ENCODE results near the gene HIGD1A. TPM values are rescaled to one million over a fixed set of nuclear protein-coding genes. Genes with fewer than 3 reads are reported as not detected.

The HIGD1A gene
- total and polyA plus RNA-seq, 2 of the 8 experiments (the other 6 are each of a cell fraction or from before 2014, with no cell fraction given), result 67.3 to 95.4 TPM

DNA sequence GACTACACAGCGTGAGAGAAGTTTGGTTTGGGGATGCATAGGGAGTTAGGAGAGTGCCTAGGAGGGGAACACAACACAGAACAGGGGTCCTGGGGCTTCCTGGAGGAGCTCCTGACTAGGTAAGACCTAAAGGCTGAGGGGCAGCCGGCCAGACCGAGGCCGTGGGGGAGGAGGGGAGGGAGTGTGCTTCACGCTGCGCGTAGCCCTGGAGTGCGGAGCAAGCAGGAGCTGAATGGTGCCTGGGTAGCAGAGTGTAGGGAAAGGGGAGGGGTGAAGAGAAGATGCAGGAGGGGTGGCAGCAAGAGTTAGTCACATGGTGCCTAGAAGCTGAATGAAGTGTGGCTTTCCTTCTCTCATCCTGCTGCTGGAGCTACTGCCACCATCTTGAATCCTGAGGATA is 69.3 kb downstream of the HIGD1A start (continued):
- TF ChIP-seq CHD7 (IDR thresholded peaks at IDR 0.05; ENCODE audit: insufficient replicate concordance, low read length) (no peak), RXRA (IDR thresholded peaks at IDR 0.05; ENCODE audit: insufficient read depth, low read depth, low read length) (no peak), BCL11A (IDR thresholded peaks at IDR 0.05; ENCODE audit: low read depth in 2 of 2, low read length in 2 of 2) (no peak), TCF12 (IDR thresholded peaks at IDR 0.05; ENCODE audit: low read depth, low read length) (no peak), FOSL1 (IDR thresholded peaks at IDR 0.05; ENCODE audit: insufficient read depth, low read depth, low read length) (no peak), SP4 (IDR thresholded peaks at IDR 0.05; ENCODE audit: low read length) (no peak)
- TF ChIP-seq, protein P1, sequence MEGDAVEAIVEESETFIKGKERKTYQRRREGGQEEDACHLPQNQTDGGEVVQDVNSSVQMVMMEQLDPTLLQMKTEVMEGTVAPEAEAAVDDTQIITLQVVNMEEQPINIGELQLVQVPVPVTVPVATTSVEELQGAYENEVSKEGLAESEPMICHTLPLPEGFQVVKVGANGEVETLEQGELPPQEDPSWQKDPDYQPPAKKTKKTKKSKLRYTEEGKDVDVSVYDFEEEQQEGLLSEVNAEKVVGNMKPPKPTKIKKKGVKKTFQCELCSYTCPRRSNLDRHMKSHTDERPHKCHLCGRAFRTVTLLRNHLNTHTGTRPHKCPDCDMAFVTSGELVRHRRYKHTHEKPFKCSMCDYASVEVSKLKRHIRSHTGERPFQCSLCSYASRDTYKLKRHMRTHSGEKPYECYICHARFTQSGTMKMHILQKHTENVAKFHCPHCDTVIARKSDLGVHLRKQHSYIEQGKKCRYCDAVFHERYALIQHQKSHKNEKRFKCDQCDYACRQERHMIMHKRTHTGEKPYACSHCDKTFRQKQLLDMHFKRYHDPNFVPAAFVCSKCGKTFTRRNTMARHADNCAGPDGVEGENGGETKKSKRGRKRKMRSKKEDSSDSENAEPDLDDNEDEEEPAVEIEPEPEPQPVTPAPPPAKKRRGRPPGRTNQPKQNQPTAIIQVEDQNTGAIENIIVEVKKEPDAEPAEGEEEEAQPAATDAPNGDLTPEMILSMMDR (IDR thresholded peaks at IDR 0.05; ENCODE audit: control extremely low read depth in 1 of 3, insufficient read depth in 1 of 3, low read depth in 1 of 3, low read length in 3 of 3), result no peak

All from H1 (cell line).